ENCODE data around the gene MIEF1.
"Not testable (repeated sequence)": the region's sequence is repeated elsewhere in the genome, so short reads cannot be mapped to it uniquely, and the experiment has no call there.

Gene MIEF1

DNA sequence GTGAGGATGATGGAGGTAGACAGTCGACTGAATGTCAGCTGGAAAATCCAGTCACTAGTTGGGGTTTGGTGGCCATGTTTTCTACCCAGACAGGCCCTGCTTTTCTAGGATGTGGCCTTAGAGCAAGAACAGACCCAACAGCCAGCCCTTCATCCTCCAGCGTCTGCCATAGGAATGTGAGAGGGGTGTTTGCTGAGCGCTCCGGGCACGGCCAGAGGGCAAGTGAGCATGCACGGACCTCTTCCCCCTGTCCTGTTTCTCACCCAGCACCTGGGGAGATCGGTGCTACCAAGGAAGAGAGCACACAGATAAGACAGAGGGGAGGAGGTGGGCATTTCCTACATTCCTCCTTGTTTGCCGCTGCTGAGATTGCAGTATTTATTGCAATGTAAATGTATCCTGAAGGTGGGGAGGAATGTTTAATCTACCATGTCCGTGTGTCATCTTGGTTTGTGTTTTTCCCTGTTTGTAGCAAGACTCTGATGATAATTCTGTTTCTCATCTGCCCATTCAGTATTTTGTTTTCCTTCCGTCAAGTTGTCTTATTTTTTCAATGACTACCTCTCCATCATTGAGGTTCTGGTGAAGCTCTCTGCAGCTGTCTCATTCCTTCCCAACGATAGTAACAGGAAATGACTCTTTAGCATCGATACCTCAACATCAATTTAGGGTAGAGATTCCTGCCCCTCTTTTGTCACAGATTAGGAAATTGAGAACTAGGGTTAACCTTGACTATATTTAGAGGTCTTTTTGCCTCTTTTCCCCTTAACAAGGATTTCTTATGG, 13.4 kb downstream of the MIEF1 start:
- no peak for DNase-seq

DNA sequence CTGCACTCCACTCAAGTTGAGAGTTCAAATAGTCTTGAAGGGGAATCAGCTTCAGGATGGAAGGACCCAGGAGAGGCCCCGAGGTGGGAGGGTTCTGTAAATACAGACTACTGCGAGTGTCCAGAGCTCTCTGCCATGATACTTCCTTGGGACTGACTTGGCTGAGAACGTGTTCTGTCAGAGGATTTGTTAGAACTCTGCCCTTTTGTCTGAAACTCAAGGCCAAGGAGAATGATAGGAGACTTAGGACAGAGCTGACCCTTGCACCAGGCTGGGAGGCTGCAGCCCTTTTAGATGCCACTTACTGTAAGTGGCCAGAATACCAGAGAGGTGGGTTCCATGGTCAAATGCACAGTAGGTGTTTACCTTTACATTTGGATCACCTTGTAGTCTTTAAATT, 15.4 kb downstream of the MIEF1 start:
- no peak for DNase-seq

DNA sequence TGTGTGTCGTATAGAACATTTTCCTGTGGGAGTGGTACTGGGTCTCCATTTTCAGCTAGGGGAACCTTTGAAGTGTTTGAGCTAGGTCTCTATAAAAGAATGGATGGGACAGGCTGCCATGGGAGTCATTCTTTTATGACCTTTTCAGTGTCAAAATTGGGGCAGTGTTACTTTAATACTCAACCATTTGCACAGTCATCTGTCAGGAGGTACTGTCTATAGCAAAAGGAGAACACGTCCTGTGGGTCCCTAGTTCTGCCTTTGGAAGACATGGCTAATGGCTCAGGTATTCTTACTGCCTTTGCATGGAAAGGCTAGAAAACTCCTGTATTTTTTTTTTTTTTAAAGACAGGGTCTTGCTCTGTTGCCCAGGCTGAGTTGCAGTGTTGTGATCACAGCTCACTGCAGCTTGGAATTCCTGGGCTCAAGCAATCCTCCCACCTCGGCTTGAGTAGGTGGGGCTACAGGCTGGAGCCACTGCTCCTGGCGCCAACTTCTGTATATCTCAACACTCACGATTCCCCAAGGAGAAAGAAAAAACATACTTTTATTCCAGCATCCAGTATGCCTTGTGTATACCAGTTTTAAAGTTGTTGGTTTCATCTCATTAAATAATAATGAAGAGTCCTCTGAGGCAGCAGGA, 16.2 kb downstream of the MIEF1 start:
- no peak for DNase-seq

DNA sequence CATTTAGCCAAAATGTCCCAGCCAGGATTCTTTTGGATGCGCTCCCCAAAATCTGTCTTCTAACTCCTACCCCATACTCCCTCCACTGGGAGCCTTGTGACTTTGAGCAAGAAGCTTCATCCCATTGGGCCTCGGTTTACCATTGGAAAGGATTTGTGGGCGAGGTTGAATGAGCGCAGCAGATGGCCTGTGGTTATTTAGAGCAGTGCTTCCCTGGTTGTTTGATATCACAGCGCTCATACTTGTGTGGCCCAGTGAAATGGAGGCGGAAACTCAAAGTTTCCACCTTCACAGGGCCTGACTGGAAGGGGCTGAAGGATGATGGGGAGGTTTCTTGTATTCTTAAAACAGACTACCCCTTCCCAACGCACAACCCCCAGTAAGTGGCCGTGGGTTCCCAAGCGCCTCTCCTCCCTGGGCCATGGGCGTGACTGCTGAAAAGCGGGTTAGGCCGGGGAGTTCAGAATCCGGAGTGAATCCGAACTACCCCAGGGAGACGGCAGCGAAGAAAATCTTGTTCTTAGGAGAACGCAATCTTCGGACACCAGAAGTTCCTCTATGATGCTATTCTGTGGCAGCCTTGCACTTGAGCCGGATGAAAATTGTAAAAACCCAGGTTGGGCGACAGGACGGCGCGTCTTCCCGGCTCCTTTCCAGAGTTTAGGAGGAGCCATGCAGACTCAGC, 17.0 kb downstream of the MIEF1 start:
- no peak for DNase-seq

DNA sequence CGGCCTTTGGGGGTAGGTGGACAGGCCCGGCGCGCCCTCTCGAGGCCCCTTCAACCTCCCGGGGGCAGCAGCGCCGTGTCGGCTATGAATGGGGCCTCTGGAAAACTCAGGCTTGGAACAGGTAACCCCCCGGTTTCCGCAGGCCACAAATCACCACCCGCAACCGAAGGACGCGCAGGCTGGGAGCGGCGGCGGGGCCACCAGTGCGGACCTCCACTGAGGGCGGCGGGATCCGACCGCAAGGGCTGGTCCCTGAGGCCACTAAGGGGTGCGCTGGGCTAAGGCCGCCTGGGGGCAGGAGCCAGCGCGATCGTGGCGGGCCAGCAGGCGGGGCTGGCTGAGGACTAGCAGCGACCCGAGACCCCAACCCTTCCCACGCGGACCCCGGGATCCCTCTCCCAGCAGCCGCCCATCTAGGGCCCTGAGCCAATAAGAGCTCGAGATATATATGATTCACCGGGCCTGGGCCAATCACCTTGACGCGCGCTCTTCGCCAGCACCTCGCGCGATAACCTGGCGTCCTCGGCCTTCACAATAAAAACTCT, 17.7 kb downstream of the MIEF1 start:
- DNase-seq = peak; percentile 100

DNA sequence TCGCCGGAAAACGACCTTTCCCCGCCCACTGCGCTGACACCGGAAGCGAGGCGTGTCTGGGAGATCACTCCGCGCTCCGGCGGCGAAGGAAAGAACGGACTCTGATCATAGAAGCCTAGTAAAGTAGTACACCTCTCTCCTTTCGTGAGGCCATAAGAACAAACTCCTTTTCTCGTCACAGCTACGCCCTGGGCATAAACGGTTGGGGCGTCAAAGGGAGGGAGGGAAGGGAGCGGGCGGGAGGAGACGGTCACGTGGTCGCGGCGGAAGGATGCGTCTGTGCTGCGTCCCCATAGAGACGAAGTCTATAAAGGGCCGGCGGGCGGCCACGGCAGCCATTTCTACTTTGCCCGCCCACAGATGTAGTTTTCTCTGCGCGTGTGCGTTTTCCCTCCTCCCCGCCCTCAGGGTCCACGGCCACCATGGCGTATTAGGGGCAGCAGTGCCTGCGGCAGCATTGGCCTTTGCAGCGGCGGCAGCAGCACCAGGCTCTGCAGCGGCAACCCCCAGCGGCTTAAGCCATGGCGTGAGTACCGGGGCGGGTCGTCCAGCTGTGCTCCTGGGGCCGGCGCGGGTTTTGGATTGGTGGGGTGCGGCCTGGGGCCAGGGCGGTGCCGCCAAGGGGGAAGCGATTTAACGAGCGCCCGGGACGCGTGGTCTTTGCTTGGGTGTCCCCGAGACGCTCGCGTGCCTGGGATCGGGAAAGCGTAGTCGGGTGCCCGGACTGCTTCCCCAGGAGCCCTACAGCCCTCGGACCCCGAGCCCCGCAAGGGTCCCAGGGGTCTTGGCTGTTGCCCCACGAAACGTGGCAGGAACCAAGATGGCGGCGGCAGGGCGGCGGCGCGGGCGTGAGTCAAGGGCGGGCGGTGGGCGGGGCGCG, 18.4 kb downstream of the MIEF1 start, which contains the start of gene ATF4:
Gene ATF4 (plus strand): TSS at position 337 of the 880 bp plus-strand sequence. CDS start 884 bp downstream, outside the sequence.
- peak; percentile 83 for DNase-seq

DNA sequence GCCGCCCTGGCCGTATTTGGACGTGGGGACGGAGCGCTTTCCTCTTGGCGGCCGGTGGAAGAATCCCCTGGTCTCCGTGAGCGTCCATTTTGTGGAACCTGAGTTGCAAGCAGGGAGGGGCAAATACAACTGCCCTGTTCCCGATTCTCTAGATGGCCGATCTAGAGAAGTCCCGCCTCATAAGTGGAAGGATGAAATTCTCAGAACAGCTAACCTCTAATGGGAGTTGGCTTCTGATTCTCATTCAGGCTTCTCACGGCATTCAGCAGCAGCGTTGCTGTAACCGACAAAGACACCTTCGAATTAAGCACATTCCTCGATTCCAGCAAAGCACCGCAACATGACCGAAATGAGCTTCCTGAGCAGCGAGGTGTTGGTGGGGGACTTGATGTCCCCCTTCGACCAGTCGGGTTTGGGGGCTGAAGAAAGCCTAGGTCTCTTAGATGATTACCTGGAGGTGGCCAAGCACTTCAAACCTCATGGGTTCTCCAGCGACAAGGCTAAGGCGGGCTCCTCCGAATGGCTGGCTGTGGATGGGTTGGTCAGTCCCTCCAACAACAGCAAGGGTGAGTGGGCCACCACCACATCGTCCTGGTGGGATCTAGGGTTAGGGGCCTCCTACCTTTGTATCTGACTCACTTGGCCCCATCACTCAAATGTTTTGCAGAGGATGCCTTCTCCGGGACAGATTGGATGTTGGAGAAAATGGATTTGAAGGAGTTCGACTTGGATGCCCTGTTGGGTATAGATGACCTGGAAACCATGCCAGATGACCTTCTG, 19.2 kb downstream of the MIEF1 start:
- not testable (repeated sequence) for DNase-seq

DNA sequence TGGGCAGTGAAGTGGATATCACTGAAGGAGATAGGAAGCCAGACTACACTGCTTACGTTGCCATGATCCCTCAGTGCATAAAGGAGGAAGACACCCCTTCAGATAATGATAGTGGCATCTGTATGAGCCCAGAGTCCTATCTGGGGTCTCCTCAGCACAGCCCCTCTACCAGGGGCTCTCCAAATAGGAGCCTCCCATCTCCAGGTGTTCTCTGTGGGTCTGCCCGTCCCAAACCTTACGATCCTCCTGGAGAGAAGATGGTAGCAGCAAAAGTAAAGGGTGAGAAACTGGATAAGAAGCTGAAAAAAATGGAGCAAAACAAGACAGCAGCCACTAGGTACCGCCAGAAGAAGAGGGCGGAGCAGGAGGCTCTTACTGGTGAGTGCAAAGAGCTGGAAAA, 20.0 kb downstream of the MIEF1 start:
- not testable (repeated sequence) for DNase-seq

DNA sequence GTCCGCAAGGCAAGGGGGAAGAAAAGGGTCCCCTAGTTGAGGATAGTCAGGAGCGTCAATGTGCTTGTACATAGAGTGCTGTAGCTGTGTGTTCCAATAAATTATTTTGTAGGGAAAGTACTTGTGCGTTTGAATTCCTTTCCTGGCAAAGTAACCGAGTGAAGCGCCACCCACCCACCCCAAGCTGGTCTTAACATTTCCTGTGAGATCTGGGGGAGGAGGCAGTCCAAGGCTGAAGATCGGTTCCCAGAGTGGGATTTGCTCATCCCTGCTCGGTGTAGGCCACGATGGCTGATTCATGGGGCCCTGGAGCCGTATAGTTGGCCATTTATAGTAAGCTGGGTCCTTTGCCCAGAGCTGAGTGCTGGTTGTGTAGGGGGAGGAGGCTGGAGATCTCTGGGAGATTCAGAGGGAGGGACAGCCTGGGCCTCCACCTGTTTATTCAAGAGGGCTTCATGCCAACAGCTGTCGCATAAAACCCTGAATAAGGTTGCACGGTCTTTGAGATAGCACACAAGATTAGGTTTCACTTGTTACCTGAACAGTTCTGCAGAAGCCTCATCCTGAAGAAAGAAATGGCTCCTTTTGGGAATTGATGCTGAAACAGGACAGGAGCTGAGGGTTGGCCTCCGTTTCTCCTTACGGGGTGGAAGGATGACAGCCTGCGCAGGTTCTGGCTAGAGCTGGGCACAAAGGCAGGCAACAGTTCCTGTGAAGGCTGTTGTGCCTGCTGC, 20.6 kb downstream of the MIEF1 start:
- peak; percentile 65 for DNase-seq

DNA sequence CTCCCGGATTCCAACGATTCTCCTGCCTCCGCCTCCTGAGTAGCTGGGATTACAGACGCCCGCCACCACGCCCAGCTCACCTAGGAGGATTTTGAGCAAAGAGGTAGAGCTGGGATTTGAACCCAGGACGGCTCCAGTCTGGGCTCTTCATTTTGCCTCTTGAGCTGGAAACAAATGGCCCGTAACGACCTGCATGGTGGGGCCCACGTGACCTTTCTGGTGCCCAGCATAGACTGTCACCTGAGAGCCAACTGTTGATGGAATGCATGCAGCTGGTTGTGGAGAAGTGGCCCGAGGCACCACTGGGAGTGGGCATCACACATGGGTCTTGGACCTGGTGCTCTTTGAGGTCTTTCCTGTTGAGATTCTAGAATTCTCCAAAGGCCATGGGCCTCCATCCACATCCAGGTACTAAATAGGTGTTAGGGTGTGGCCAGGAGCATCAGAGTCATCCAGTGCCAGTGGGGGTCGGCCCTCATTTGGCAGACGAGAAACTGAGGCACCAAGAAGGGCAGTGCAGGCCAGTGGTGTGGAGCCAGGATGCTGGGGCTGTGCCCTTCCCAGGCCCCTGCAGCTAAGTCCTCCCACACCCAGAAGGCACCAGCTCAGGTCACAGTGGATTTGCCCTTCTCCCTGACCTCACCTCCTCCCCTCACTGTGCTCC, 22.1 kb downstream of the MIEF1 start:
- no peak for DNase-seq

DNA sequence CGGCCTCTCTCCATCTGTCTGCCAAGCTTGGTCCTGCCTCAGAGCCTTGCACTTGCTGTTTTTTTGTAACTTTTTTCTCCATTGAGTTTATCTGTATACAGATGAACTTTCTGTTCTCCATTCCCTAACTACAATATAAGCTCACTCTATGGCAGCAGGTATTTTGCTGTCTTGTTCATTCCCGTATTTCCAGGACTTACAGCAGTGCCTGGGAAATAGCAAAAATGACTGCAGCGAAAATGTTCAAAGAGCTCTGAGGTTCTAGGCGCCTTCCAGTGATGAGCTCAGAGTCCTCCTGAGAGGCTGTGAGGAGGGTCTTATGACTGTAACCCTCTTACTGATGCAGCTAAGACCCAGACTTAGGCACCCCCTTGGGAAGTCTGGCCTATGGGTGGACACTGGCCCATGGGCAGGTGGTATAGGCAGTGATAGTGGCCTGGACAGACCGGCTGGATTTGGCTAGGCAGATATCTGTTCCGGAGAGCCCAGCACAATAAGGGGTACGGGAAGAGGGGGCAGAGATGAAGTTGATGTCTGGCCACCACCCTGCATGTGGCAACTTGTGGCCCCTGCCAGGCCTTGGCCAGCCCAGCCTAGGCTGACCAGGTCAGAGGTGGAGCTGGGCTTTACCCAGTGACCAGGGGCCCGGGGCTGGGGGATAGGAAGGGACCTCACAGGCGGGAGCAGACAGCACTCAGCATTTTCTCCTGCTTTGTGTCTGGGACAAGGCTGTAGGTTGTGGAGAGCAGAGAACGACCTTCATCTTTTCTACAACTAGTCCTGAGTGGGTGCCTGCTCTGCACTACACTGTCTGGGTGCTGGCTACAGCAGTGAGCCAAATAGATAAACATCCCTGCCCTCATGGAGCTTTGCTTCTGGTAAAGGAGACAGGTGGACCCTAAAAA, 22.9 kb downstream of the MIEF1 start:
- no peak for DNase-seq

DNA sequence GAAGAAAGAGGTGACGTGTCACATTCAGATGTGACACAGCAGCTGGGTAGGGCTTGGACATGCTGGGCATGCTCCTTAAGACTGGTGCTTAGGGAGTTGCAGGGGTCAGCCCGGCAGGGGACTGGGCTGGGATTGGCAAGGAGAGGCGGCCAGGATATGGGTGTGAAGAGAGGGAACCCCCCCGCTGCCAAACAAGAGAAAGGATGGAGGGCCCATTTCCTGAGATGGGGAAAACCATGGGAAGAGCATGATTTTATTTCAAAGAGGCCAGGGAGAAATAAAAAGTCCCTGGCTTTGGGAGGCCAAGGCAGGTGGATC, 23.5 kb downstream of the MIEF1 start:
- no peak for DNase-seq

DNA sequence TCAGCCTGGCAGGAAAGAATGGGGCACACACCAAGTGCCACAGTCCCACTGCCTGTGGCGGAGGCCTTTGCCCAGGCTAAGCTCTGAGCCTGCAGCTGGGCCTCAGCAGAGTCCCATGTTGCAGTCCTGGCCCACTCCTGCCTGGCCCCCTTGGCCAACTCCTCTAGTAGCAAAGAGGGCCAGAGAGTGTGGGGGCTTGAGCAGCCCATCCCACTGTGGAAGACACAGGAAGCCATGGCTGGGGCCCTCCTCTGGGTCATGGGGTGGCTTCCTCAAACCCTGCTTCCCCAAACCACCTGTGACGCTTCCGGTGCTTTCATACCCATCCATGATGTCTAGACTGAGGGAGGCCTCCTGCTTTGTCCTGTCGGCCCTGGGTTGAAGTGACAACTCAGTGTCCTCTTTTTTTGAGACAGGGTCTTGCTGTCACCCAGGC, 24.7 kb downstream of the MIEF1 start:
- no peak for DNase-seq

DNA sequence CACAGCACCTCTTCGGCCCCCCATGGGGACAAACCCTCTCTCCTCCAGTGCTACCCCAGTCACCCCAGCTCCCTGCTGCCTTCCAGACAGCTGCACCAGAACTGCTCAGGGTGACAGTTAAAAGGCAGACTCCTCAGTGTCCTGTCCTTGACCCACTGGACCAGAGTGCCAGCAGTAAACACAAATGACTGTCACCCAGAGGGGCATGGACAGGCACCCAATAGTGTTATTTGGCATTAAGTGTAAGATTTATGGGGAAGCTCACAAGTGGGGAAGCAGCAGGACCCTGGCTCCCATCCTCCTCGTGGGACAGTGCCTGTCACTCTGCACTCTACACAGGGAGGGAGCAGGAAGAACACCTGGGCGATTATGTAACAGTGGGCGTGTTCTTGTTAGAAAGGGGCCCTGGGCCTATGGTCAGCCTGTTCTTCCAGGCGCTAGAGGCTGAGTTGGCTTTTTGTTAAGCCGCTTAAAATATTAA, 25.4 kb downstream of the MIEF1 start:
- no peak for DNase-seq

DNA sequence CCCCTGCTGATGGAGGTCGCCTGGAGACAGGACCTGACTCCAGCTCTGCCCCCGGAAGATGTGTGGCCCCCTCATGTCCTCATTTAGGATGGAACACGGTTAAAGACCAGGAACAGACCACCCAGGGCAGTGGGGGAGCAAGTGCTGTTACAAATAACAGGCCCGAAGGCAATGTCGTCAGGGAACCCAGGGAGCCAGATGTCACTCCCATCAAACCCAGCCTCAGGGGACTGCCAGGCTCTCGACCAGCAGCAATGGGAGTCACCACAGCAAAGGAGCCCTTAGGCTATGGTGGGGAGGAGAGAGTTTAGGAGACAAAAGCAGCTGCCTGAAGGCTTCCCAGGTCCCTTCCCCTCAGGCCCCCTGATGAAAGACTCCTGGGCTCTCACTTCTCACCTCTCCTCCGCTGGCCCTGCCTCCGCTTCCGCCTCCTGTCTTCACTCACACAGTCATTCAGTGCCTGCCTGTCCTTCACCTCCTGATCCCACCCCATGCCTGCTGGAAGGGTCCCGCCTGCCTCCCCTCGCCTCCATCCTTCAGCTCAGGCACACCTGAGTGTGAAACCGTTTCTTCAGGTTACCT, 26.1 kb downstream of the MIEF1 start:
- no peak for DNase-seq

DNA sequence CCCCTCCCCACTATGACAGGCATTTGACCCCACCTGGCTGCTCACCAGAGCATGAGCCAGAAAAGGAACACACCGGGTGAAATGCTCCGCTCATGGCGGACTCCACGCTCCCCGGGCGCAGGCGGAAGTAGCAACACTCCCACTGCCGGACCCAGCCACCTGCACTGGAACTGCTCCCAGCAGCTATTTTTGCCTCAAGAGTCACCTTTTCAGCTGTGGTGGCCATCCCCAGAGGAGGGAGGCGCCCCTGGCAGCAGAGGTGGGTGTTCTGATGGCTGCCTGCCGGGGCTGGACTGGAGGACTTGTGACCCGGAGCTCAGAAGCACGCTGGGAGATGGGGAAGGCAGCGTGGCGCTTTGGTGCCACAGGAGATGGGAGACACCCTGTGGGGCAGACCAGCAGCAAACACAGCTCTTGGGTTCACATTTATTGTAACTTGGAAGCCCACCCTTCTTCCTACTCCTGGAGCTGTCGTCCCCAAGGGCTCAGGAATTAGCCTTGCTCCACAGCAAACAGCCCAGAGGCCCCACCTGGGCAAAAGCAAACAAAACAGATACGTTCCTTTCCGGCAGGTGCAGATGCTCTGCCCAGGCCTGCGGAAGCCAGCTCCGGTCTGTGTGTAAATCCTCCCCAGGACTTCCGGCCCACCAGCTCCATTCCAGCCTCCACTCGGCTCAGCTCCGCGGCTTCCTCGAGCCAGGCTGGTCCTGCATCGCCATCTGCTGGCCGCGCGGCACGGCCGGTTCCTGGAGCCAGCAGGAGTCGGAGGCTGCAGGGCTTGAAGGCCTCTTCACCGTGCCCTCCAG, 26.8 kb downstream of the MIEF1 start:
- DNase-seq = peak; percentile 85

DNA sequence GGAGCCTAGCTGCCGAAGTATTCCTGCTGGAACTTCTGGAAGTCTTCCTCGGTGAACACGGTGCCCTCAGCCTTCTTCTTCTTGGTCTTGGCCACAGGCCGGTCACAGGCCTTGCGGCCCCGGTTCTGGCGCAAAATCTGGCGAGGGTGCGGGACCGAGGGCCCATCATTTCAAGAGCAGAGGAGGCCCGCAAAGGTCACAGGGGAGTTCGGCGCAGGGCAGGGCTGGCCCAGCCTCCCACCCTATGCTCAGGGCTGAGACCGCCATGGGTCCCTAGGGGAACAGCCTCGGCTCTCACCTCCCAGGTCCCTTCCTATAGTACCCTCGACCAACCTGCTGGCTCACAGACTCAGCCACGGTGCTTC, 27.4 kb downstream of the MIEF1 start:
- DNase-seq = no peak

DNA sequence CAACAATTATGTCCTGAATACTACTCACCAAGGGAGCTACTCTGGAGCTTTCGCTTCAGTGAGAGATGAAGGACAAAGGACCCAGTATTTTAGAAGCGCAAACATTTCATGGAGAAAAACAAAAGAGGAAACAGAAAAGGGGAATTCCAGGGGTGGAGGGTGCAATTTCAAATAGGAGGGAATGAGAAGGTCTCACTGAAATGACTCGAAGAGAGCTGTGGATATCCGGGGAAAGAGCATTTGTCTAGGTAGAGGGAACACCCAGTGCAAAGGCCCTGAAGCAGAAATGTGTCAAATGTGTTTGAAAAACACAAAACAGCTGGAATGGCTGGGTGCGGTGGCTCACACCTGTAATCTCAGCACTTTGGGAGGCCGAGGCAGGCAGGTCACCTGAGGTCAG, 28.0 kb downstream of the MIEF1 start:
- no peak for DNase-seq

Measured in fibroblast of skin of abdomen (primary cell).